Motor neuron (in vitro differentiated cells): ENCODE measurements around the gene CYB561A3. TPM values are rescaled to one million over a fixed set of nuclear protein-coding genes. Genes with fewer than 3 reads are reported as not detected.

Experiments used
- ATAC-seq, 8 experiments: fragments of 200-7000 bp; cut with Tn5 transposase; replicated peaks in 6 of 8; 2 replicates each; pipeline ENCODE4 v1.8.0; 2021; ENCODE audit warnings: mild to moderate bottlenecking in 8 of 8, moderate library complexity in 8 of 8
- H3K27ac ChIP-seq, 2 donors: fragments of 250-450 bp; sonication (Bioruptor Pico); 2 replicates each; pipeline ENCODE4 v1.9.0; 2021; ENCODE audit warnings: antibody characterized with exemption in 2 of 2, mild to moderate bottlenecking in 2 of 2, moderate library complexity in 1 of 2
- H3K4me1 ChIP-seq, 2 donors: fragments of 250-450 bp; sonication (Bioruptor Pico); replicated peaks in 1 of 2; 2 replicates each; pipeline ENCODE4 v1.6.1; 2021; ENCODE audit warnings: antibody characterized with exemption in 2 of 2, mild to moderate bottlenecking in 2 of 2, moderate library complexity in 1 of 2
- H3K4me3 ChIP-seq, 5 donors: fragments of 250-450 bp; sonication (Bioruptor Pico); 2 replicates each; pipeline ENCODE4 v1.9.0; 2021; ENCODE audit warnings: antibody characterized with exemption in 5 of 5, mild to moderate bottlenecking in 5 of 5, moderate library complexity in 4 of 5
- WGBS, 10 experiments: fragments of 450-650 bp; shearing (Covaris generic); methylation state at CpG; one replicate each; pipeline ENCODE4 v1.0.0; 2022; 5-methylcytosine and 5-hydroxymethylcytosine counted together
- in situ Hi-C, 9 experiments: fragments of 400-800 bp; cut with MboI; loops; one replicate each; pipeline ENCODE4 v1.15.0; 2021; ENCODE audit warnings: low sequenced_read_pairs in 9 of 9, low pct_unique_long_range_greater_than_20kb in 2 of 9; ENCODE audit not compliant: unreplicated experiment in 9 of 9
- total RNA-seq, 8 experiments: library from RNA; unstranded; fragments of 300-600 nt; gene quantifications; 2 replicates each; pipeline versions ENCODE4 v1.2.3 to v1.2.4, GENCODE V29; 2022

CYB561A3 gene
- total RNA-seq, 8 experiments from 2014 or later, result 8.0 to 56.3 (median 16.8) TPM

DNA sequence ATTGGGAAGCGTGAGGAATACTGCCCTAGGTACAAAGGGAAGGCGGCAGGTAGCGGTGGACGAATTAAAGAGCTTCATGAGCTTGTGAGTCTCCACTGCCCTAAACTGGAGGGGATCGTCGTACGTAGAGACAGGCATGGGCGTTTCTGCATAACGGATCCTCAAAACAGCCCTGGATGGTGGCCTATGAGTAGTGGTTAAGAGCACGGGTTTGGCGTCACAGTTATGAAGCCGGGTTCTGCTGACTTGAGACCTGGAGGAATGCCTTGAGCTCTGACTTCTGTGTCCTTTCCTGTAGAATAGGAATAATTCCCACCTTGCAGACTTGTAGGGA is 827 bp upstream of the CYB561A3 start:
- Histone ChIP-seq H3K4me3 (peak overlapping the region; percentile 52 to 94 (median 78)), H3K27ac (peak overlapping the region; percentile 100), H3K4me1 (peaks cover 14 to 18% of the 10 kb centered on the region in 2 donors)
- WGBS, 10 experiments, result 0 to 3% (median 0%) methylated on average over 3 to 10 of the region's 12 CpGs; no CpG with 5 or more reads in 4 of the 10 experiments
- in situ Hi-C loops, result no loop called here
- peak; percentile 0 to 63 (median 5) for ATAC-seq

DNA sequence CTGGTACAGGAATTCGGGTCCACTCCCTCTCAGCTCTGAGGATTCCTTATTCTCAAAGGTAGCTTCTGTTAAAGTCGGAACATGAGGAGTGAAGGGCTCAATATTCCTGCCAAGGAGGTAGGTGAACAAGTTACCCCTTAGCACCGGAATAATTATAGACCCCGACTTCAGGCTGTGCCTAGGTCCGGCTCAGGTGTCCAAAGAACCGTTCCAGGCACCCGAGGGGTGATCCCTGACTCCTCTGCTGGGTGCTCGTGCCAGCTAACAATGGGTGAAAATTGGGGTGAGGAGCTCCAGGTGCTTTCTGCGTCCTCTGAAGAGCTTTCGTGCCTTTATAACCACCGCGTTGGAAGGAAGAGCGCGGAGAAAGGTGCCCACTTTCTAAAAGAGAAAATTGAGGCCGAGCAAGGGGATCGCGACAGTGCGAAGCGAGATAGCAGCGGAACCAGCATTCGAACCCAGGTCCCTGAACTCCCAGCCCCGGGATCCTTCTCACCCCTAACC is 393 bp downstream of the CYB561A3 start:
- Histone ChIP-seq H3K27ac (peak overlapping the region; percentile 100), H3K4me3 (peak overlapping the region; percentile 52 to 94 (median 78)), H3K4me1 (peaks cover 14 to 18% of the 10 kb centered on the region in 2 donors)
- ATAC-seq, result no peak
- 0 to 20% (median 0%) methylated on average over 1 to 6 of the region's 22 CpGs; no CpG with 5 or more reads in 2 of the 10 experiments for WGBS, 10 experiments
- in situ Hi-C loops, result no loop called here

DNA sequence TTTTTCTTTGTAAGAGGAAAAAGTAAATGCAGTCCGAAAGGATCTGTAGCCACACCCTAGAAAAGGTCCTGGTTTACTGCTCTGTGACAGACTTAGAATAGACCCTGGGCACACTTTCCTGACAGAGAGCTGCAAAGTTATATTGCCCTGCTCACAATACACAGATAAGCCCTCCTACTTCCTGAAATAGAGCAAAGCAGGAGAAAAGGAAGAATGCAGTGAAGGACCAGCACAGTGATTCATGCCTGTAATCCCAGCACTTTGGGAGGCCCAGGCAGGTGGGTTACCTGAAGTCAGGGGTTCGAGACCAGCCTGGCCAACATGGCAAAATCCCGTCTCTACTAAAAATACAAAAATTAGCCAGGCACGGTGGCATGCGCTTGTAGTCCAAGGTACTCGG is 2.2 kb downstream of the CYB561A3 start:
- WGBS, 10 experiments, result 50 to 100% (median 92%) methylated on average over 1 to 5 of the region's 6 CpGs; no CpG with 5 or more reads in 3 of the 10 experiments
- in situ Hi-C loops, result no loop called here

DNA sequence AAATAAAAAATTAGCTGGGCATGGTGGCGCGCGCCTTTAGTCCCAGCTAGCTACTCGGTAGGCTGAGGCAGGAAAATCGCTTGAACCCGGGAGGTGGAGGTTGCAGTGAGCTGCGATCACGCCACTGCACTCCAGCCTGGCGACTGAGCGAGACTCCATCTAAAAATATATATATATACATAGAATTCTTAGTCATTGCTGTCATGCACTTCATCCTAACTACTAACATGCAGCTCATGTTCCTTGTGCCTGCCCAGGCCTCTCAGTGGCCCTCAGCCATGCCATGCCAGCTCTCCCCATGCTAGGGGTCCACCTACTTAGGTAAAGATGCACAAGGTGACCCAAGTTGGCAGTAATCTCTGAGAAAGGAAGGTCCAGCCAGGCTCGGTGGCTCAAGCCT is 3.1 kb downstream of the CYB561A3 start:
- Histone ChIP-seq H3K4me3 (no peak overlapping the region), H3K4me1 (peaks cover 13 to 18% of the 10 kb centered on the region in 2 donors), H3K27ac (no peak overlapping the region)
- in situ Hi-C loops, result no loop called here
- ATAC-seq, result no peak
- 60 to 100% (median 92%) methylated on average over 1 to 7 of the region's 11 CpGs; no CpG with 5 or more reads in 5 of the 10 experiments for WGBS, 10 experiments

More for the DNA sequence above, 2.2 kb downstream of the CYB561A3 start:
- ATAC-seq, result no peak
- H3K4me1 ChIP-seq, result peaks cover 14 to 18% of the 10 kb centered on the region in 2 donors
- no peak overlapping the region for H3K27ac ChIP-seq
- no peak overlapping the region for H3K4me3 ChIP-seq

DNA sequence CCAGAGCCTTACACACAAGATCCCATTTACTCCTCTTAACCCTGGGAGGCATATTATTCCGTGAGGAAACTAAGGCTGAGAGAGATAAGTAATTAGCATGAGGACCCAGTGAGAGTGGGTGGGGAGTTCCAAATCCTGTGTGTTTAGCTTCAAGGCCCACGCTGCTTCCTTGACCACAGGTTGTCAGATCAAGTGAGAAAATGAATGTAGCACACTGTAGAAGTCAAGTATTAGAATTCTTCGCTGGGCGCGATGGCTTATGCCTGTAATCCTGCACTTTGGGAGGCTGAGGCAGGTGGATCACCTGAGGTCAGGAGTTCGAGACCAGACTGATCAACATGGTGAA is 3.8 kb downstream of the CYB561A3 start:
- Histone ChIP-seq H3K4me3 (no peak overlapping the region), H3K4me1 (peaks cover 11 to 12% of the 10 kb centered on the region in 2 donors), H3K27ac (no peak overlapping the region)
- WGBS, 10 experiments, result 80 to 100% (median 95%) methylated on average over 1 to 6 of the region's 6 CpGs; no CpG with 5 or more reads in 2 of the 10 experiments
- ATAC-seq, result no peak
- in situ Hi-C loops, result no loop called here

DNA sequence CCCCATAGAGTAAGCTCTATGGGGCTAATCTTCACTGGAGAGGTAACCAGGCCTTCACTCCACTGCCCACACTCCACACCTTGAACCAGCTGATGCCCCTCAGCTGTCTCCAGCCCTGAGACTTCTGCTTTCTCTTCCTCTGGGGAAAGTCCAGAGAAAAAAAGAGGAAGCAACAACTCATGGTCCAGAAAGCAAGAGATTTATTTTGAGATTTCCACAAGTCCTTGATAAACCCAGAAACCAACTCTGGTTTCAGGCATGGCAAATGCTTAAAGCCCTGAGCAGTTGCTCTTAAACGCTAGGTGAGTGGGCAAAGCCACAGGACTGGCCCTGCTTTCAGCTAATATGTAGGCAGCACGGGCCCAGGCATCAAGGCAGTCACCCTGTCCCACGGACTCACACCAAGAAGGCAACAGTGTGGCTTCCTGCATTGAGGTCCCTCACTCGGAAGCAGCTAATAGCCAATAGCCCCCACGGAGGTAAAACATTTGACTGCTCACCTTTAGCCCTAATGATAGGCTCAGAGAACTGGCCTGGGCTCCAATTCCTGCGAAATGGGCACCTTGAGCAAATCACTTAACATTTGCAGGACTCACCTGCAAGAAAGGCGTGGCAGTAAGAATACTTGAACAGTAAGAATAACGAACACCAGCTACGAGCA is 4.3 kb downstream of the CYB561A3 start:
- H3K4me1 ChIP-seq, result peaks cover 11 to 12% of the 10 kb centered on the region in 2 donors
- 85 to 100% (median 91%) methylated on average over 1 to 7 of the region's 9 CpGs; no CpG with 5 or more reads in 2 of the 10 experiments for WGBS, 10 experiments
- in situ Hi-C loops, result no loop called here
- no peak overlapping the region for H3K27ac ChIP-seq
- no peak for ATAC-seq
- no peak overlapping the region for H3K4me3 ChIP-seq

DNA sequence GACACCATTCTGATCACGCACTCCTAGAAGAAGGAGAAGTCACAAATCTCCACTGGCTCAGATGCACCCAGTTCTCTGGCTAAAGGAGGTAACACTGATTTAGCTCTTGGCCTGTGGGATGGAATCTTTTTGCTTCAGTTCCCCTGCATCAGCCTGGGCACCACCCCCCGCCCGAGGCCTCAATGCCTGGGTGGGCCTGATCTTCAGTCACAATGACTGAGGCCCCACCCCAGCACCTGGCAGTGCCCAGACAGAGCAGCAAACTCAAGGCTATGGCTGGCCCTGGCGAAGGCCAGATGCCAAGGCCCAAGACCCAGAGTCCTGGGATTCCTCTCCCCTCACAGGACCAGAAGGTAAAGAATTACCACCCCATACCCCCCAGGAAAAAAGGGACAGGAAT is 5.0 kb downstream of the CYB561A3 start:
- H3K27ac ChIP-seq, result no peak overlapping the region
- H3K4me3 ChIP-seq, result no peak overlapping the region
- 58 to 100% (median 92%) methylated on average over 1 to 3 of the region's 4 CpGs; no CpG with 5 or more reads in 6 of the 10 experiments for WGBS, 10 experiments
- H3K4me1 ChIP-seq, result peaks cover 11 to 12% of the 10 kb centered on the region in 2 donors
- in situ Hi-C loops, result no loop called here
- ATAC-seq, result no peak

DNA sequence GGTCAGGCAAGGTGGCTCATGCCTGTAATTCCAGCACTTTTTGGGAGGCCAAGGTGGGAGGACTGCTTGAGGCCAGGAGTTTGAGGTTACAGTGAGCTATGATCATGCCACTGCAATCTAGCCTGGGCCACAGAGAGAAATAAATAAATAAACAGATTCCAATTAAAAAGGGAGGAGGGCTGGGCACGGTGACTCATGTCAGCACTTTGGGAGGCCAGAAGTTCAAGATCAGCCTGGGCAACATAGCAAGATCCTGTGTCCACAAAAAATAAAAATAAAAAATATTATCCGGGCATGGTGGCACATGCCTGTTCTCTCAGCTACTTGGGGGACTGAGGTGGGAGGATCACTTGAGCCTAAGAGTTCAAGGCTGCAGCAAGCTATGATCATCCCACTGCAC is 7.5 kb downstream of the CYB561A3 start:
- WGBS, 10 experiments, result 40 to 100% (median 97%) methylated on average over 1 to 2 of the region's 2 CpGs; no CpG with 5 or more reads in 4 of the 10 experiments
- in situ Hi-C loops, result no loop called here
- Histone ChIP-seq H3K4me1 (peaks cover 2 to 7% of the 10 kb centered on the region in 2 donors), H3K27ac (no peak overlapping the region), H3K4me3 (no peak overlapping the region)
- no peak for ATAC-seq

DNA sequence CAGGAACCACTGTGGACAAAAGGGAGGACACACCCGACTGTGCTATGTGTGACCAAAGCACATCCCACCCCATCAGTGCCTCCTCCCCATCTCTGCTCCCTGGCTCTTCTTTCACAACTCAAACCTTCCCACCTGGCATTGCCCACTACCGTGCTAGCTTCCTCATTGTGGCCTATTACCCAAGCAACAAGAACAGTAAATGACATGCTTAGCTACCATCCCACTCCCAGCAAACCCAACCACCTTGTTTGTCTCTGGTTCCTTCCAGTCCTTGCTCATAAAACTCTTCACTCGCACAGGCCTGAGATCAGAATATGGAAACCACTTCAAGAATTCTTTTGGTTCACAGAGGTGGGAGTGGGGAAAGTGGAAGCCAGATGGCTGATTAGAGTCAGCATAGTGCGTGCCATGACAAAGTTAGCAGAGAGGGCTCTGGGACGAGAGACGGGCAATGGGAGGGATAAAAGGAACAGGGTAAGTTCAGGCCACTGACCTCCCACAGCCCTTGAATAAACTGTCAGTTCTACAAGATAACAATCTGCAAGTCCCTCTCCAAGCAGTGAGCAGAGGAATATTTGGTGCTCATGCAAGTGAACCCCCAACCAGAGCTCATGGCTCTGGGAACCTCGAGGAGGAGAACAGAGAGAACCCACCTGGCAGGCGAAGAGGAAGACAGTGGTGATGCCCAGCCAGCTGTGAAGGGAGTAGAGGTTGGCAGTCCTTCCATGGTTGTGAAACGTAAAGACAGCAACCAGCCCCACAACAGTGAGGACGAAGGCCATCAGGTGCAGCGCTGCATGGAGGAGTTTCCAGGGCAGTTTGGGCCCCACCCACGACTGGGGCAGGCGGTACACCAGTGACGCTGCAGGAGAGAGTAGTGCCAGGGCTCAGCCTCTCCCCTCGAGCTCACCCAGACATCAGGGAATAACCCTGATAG is 8.3 kb downstream of the CYB561A3 start:
- peak in 1 of 8 experiments; percentile 41 for ATAC-seq
- H3K4me1 ChIP-seq, result peaks cover 2 to 8% of the 10 kb centered on the region in 2 donors
- 33 to 100% (median 86%) methylated on average over 1 to 9 of the region's 15 CpGs; no CpG with 5 or more reads in 3 of the 10 experiments for WGBS, 10 experiments
- in situ Hi-C loops, result no loop called here
- H3K4me3 ChIP-seq, result no peak overlapping the region
- H3K27ac ChIP-seq, result no peak overlapping the region

DNA sequence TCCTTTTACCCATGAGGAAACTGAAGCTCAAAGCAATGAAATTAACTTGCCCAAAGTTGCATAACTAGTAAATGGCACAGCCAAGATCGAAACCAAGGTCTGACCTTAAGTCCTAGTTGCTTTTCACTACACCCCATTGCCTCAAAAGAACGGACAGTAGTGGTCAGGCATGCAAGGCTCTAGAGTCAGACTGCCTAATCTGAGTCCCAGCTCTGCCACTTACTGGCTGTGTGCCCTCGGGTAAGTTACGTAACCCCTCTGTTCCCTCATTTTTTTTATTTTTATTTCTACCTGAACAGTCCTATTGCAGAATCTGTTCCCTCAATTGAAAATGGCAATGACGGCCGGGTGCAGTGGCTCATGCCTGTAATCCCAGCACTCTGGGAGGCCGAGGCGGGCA is 9.6 kb downstream of the CYB561A3 start:
- H3K4me1 ChIP-seq, result peaks cover 2 to 8% of the 10 kb centered on the region in 2 donors
- H3K27ac ChIP-seq, result no peak overlapping the region
- ATAC-seq, result no peak
- in situ Hi-C loops, result no loop called here
- WGBS, 10 experiments, result 67 to 100% (median 88%) methylated on average over 1 to 6 of the region's 8 CpGs; no CpG with 5 or more reads in 1 of the 10 experiments
- no peak overlapping the region for H3K4me3 ChIP-seq

DNA sequence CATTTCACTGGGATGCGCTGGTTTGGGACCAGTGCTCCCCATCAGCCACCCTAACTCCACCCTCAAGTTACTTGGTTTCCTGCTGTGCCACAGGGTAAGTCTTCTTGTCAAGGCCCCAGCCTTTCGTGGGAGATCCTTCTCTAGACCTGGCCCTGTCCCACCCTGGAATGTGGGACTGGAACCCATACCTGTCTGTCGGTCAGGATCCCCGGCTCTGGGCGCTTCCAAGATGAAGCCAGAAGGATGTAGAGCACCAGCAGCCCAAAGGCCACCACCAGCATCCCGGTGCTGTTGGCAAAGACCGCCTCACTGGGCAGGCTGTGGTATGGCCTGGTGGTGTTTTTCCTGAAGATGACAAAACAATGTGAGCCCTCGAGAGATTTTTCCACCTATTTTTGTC is 10.9 kb downstream of the CYB561A3 start:
- Histone ChIP-seq H3K4me1 (peaks cover 2 to 8% of the 10 kb centered on the region in 2 donors), H3K27ac (no peak overlapping the region), H3K4me3 (no peak overlapping the region)
- in situ Hi-C loops, result no loop called here
- no peak for ATAC-seq
- 89 to 100% (median 100%) methylated on average over 1 to 5 of the region's 8 CpGs; no CpG with 5 or more reads in 5 of the 10 experiments for WGBS, 10 experiments

DNA sequence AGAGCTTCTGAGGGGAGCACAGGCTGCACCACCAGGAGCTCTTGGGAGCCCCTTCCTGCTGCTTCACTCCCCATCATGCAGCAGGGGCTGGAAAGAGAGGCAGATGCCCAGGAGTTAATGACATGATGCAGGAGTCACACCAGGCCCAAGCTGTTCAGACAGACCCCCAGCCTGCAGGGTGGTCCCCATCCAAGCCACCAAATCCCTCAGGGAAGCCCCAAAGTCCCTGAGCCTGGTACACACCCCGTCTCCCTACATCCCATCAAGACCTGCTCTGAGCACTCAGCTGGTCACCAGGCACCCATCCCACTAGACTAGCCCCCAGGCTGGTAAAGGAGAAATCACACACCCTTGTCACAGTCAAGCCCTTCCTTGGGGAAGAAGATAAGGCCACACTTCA is 11.3 kb downstream of the CYB561A3 start:
- WGBS, 10 experiments, result 67 to 100% methylated on average over 1 of the region's 1 CpG; no CpG with 5 or more reads in 8 of the 10 experiments
- peak overlapping the region; percentile 67 to 85 for H3K27ac ChIP-seq
- peaks cover 2 to 8% of the 10 kb centered on the region in 2 donors for H3K4me1 ChIP-seq
- ATAC-seq, result no peak
- in situ Hi-C loops, result no loop called here
- H3K4me3 ChIP-seq, result no peak overlapping the region

DNA sequence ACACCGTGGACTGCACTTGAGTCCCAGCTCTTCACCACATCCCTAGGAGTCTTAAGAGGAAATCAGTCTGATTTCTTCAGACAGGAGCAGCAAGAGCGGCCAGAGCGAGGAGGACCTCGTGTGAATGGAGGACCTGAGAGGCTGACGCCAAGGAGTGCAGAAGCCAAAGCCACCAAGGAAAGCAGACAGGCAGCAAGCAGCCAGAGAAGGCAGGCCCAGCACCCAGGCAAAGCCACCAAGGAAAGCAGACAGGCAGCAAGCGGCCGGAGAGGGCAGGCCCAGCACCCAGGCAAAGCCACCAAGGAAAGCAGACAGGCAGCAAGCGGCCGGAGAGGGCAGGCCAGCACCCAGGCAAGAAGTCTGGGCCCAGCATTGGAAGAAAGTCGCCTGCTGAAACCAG is 11.8 kb downstream of the CYB561A3 start:
- Histone ChIP-seq H3K4me3 (no peak overlapping the region), H3K4me1 (peaks cover 2 to 8% of the 10 kb centered on the region in 2 donors), H3K27ac (peak overlapping the region; percentile 67 to 85)
- in situ Hi-C loops, result loop anchor here in 1 of 9 experiments (25.0 kb wide), 1 partner anchor 287 kb away; no protein-coding TSS in a partner anchor
- ATAC-seq, result no peak
- 80 to 100% (median 91%) methylated on average over 1 to 6 of the region's 10 CpGs; no CpG with 5 or more reads in 6 of the 10 experiments for WGBS, 10 experiments
